Fibroblast of the aortic adventitia (primary cell): ENCODE data around the gene ATP8B3. TPM values are rescaled to one million over a fixed set of nuclear protein-coding genes. Genes with fewer than 3 reads are reported as not detected.

ENCODE experiments used
- DNase-seq: peaks from one replicate; pipeline ENCODE4 v3.0.0-alpha.2; 2010; ENCODE audit warnings: low read depth
- H3K4me3 ChIP-seq: 2 replicates; pipeline ENCODE4 v1.5.1; 2011; ENCODE audit warnings: low read depth, mild to moderate bottlenecking, control low read depth, low read length, moderate library complexity
- CTCF ChIP-seq: IDR thresholded peaks from 2 replicates; pipeline ENCODE4 v1.5.1; 2011; ENCODE audit warnings: mild to moderate bottlenecking, low read length, control low read depth, inconsistent platforms; ENCODE audit not compliant: insufficient read depth
- total RNA-seq: library from RNA; depleted of rRNA; stranded (reverse); fragments of >200 nt; gene quantifications from 2 replicates; pipeline ENCODE4 v1.2.3, GENCODE V29; 2012; ENCODE audit warnings: low replicate concordance

Gene ATP8B3
- total RNA-seq, 1 donor = 3.3 TPM

DNA sequence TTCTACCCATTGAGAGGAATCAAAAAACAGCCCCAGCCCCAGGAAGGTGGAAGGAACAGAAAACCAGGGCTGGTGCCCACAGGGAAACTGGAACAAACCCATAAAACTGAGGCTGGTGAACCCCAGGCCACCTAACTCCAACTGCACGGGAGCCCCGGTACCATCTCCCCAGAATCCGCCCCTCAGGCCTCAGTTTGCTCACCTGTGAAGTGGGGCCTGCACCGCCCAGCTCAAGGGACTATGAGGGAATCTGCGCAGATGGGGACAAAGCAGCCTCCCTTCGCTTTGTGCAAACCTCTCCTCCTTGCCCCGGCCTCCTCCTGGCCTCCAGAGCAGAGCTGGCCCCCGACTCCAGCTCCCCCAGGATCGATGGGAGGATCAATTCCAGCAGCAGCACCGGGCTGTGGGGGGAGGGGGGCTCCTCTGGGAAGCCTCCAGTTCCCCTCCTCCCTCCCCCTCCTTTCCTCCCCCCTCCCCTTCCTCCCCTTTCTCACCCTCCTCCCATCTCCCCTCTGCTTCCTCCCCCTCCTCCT, 67.9 kb downstream of the ATP8B3 start:
- no peak for DNase-seq
- H3K4me3 ChIP-seq = no peak overlapping the region
- TF ChIP-seq CTCF = no peak

GRCh38 chr19:1742989-1743696, 68.9 kb downstream of the ATP8B3 start:
- no peak for DNase-seq

DNA sequence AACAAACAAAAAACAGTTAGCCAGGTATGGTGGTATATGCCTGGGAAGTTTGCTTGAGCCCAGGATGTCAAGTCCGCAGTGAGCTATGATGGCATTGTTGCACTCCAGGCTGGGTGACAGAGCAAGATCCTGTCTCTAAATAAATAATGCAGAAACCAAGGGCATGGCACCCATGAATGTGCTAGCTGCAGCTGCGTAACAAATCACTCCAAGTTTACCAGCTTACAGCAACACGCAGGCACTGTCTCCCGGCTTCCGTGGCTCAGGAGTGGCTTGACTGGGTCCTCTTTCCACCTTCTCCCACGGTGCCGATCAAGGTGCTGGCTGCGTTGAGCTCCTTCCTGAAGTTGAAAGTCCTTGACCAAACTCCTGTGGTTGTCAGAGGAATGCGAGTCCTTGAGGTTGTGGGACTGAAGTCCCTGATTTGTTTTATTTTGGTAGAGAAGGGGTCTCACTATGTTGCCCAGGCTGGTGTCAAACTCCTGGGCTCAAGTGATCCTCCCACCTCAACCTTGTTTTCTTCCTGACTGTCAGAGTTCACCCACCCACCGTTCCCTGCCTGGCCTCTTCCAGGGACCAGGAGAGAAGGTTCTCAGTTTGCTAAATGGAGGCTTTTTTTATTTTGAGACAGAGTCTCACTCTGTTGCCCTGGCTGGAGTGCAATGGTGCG, 72.0 kb downstream of the ATP8B3 start:
- H3K4me3 ChIP-seq = no peak overlapping the region
- TF ChIP-seq CTCF = no peak
- DNase-seq = no peak

More at GRCh38 chr19:1742989-1743696, 68.9 kb downstream of the ATP8B3 start:
- TF ChIP-seq CTCF = no peak
- no peak overlapping the region for H3K4me3 ChIP-seq

- H3K4me3 ChIP-seq = no peak overlapping the region
- no peak for TF ChIP-seq CTCF
- no peak for DNase-seq
Observed at GRCh38 chr19:1736927-1737326, 75.1 kb downstream of the ATP8B3 start.

DNA sequence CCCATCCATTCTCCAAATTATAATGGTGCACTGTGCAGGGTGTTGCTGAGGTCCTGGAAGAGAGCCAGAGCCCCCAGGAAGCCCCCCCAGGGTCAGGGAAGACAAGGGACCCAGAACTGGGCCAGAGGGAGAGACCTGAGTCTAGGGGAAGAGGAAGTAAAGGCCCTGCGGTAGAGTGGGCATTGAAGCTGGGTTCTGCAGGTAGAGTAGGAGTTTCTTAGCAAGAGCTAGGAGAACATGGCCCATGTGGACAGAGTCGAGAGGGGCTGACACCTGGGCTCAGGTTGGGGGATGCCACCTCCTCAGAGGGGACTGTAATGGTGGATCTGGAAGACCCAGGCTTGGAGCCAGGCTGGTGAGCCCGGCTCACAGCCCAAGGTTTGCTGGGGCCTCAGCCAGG, 75.8 kb downstream of the ATP8B3 start:
- no peak for DNase-seq
- no peak overlapping the region for H3K4me3 ChIP-seq
- no peak for TF ChIP-seq CTCF

- no peak overlapping the region for H3K4me3 ChIP-seq
- no peak for DNase-seq
- no peak for TF ChIP-seq CTCF
Observed at GRCh38 chr19:1734321-1734966, 77.6 kb downstream of the ATP8B3 start.

Other genes with a start within 250 kb of the ATP8B3 start
- 19.0 and 27.6 TPM in 2 replicates for gene MEX3D, start 244.0 kb downstream of the ATP8B3 start, total RNA-seq
- gene MBD3, start 219.4 kb downstream of the ATP8B3 start, total RNA-seq = 66.3 and 77.3 TPM in 2 replicates
- 28.9 and 37.6 TPM in 2 replicates for gene UQCR11, start 206.8 kb downstream of the ATP8B3 start, total RNA-seq
- 27.0 and 74.2 TPM in 2 replicates for gene TCF3, start 159.7 kb downstream of the ATP8B3 start, total RNA-seq
- not detected in 2 replicates for gene ONECUT3, start 58.8 kb downstream of the ATP8B3 start, total RNA-seq
- 9.0 and 13.0 TPM in 2 replicates for gene REXO1, start 36.2 kb upstream of the ATP8B3 start, total RNA-seq
- gene KLF16, start 51.3 kb upstream of the ATP8B3 start, total RNA-seq = 6.5 and 7.3 TPM in 2 replicates
- gene ABHD17A, start 73.2 kb upstream of the ATP8B3 start, total RNA-seq = 48.0 and 51.2 TPM in 2 replicates
- 2.6 and 4.2 TPM in 2 replicates for gene ADAT3, start 93.1 kb upstream of the ATP8B3 start, total RNA-seq
- 51.6 and 59.3 TPM in 2 replicates for gene SCAMP4, start 93.1 kb upstream of the ATP8B3 start, total RNA-seq
- gene CSNK1G2, start 128.9 kb upstream of the ATP8B3 start, total RNA-seq = 29.6 and 47.5 TPM in 2 replicates
- gene BTBD2, start 203.4 kb upstream of the ATP8B3 start, total RNA-seq = 15.5 and 59.3 TPM in 2 replicates
- 75.8 and 84.3 TPM in 2 replicates for gene MKNK2, start 239.0 kb upstream of the ATP8B3 start, total RNA-seq